ENCODE data around the gene IGSF8. TPM values are rescaled to one million over a fixed set of nuclear protein-coding genes. Genes with fewer than 3 reads are reported as not detected.

IGSF8 gene
- total and polyA plus RNA-seq, 2 donors (not counting 3 experiments of a cell fraction or from before 2014, with no cell fraction given), result 9.5 to 17.5 TPM

GRCh38 chr1:160082487-160082886 lies 15.9 kb downstream of the IGSF8 start:
- H3K4me3 ChIP-seq (replicated peaks in 1 of 3; ENCODE audit: insufficient read depth in 1 of 3, low read depth in 1 of 3, low read length in 3 of 3), result no peak overlapping the region
- no peaks in the 10 kb centered on the region for H3K79me2 ChIP-seq (ENCODE audit: control insufficient read depth, insufficient read depth, low read length)
- dilution Hi-C loops (cut with MboI; ENCODE audit: extremely low pct_ligation_motif_present, low sequenced_read_pairs) (no loop called here), intact Hi-C loops (cut with micrococcal nuclease) (no loop called here)
- no peaks in the 10 kb centered on the region for H3K36me3 ChIP-seq (ENCODE audit: control insufficient read depth in 2 of 2, extremely low read depth in 1 of 2, insufficient read depth in 2 of 2, low read length in 2 of 2)
- no peak overlapping the region for H2AFZ ChIP-seq (ENCODE audit: low read depth, low read length)
- TF ChIP-seq GATA2 (IDR thresholded peaks at IDR 0.05; ENCODE audit: insufficient read depth, insufficient read length, low read depth, low read length) (no peak), POLR2AphosphoS5 (IDR thresholded peaks at IDR 0.05; ENCODE audit: insufficient read depth, low read depth, low read length) (no peak), EZH2 (IDR thresholded peaks at IDR 0.05; ENCODE audit: borderline replicate concordance, low read depth, low read length, severe bottlenecking) (no peak), MAX (IDR thresholded peaks at IDR 0.05; ENCODE audit: insufficient read depth, insufficient read length) (no peak), MYC (IDR thresholded peaks at IDR 0.05; ENCODE audit: low read depth, low read length) (no peak), JUN (IDR thresholded peaks at IDR 0.05; ENCODE audit: borderline replicate concordance, insufficient read depth, insufficient read length, low read depth) (no peak), CTCF (IDR thresholded peaks at IDR 0.05; ENCODE audit: extremely low read depth in 1 of 2, insufficient read depth in 1 of 2, low read depth in 1 of 2, low read length in 2 of 2) (no peak), FOS (IDR thresholded peaks at IDR 0.05; ENCODE audit: borderline replicate concordance, insufficient read depth, low read length) (no peak), POLR2A (IDR thresholded peaks at IDR 0.05; ENCODE audit: low read depth, low read length) (no peak)
- peaks cover 46 to 56% of the 10 kb centered on the region in 2 experiments for H3K27me3 ChIP-seq (ENCODE audit: control insufficient read depth in 2 of 2, insufficient read depth in 2 of 2, low read length in 2 of 2)
- no peak overlapping the region for H3K27ac ChIP-seq (ENCODE audit: insufficient read depth, low read depth, low read length)
- POLR2A ChIA-PET, result no interaction called here
- no TSS peak for BruUV-seq (replicated peaks)
- no peaks in the 10 kb centered on the region for H3K9me3 ChIP-seq (replicated peaks; ENCODE audit: control insufficient read depth, insufficient read depth, low read length)
- no peak overlapping the region for H3K4me2 ChIP-seq (ENCODE audit: insufficient read depth, low read length)
- no peaks in the 10 kb centered on the region for H3K9me1 ChIP-seq (replicated peaks; ENCODE audit: control insufficient read depth, extremely low read depth, insufficient read depth, low read length)
- no peaks in the 10 kb centered on the region for H4K20me1 ChIP-seq (replicated peaks; ENCODE audit: control insufficient read depth, extremely low read depth, insufficient read depth, low read length)
- H3K4me1 ChIP-seq (ENCODE audit: control insufficient read depth, extremely low read depth, insufficient read depth, low read length), result no peaks in the 10 kb centered on the region
- DNase-seq (ENCODE audit: low read depth, low spot score), result no peak
- no peak overlapping the region for H3K9ac ChIP-seq (replicated peaks; ENCODE audit: extremely low read depth, insufficient read depth, low read length)
- FAIRE-seq, result no peak
- CTCF ChIA-PET, result interaction anchor here (1.0 to 4.1 kb wide), 6 partner anchors 20 to 949 kb away, joined by 3 to 27 read pairs (median 6); no protein-coding TSS in a partner anchor
